ENCODE results near the gene IL1RAP. TPM values are rescaled to one million over a fixed set of nuclear protein-coding genes. Genes with fewer than 3 reads are reported as not detected.

The IL1RAP gene
- total RNA-seq, 4 donors from 2014 or later = 30.7 to 44.5 (median 32.1) TPM

- Histone ChIP-seq H3K4me3 (no peak overlapping the region), H3K27me3 (no peaks in the 10 kb centered on the region), H3K4me1 (no peaks in the 10 kb centered on the region), H3K27ac (no peak overlapping the region), H3K9me3 (no peaks in the 10 kb centered on the region), H3K36me3 (no peaks in the 10 kb centered on the region)
- WGBS, 2 donors = 85 to 88% methylated on average over 6 of the region's 6 CpGs
- TF ChIP-seq POLR2A (IDR thresholded peaks at IDR 0.05) = no peak
- TF ChIP-seq CTCF (IDR thresholded peaks at IDR 0.05) = no peak
- DNase-seq = no peak
- intact Hi-C loops (cut with DNase I) = no loop called here
These were observed 176.4 kb downstream of the IL1RAP start for GRCh38 chr3:190690246-190690645.

GRCh38 chr3:190692256-190692655, 178.4 kb downstream of the IL1RAP start:
- H3K4me1 ChIP-seq = peaks cover 0 to 4% (median 0%) of the 10 kb centered on the region in 3 donors
- intact Hi-C loops (cut with DNase I) = no loop called here
- TF ChIP-seq POLR2A (IDR thresholded peaks at IDR 0.05) (no peak), CTCF (IDR thresholded peaks at IDR 0.05) (no peak)
- H3K9me3 ChIP-seq = no peaks in the 10 kb centered on the region
- H3K36me3 ChIP-seq = no peaks in the 10 kb centered on the region
- H3K4me3 ChIP-seq = no peak overlapping the region
- no peak overlapping the region for H3K27ac ChIP-seq
- no peak for DNase-seq
- no peaks in the 10 kb centered on the region for H3K27me3 ChIP-seq

- H3K4me1 ChIP-seq = peaks cover 0 to 13% (median 0%) of the 10 kb centered on the region in 3 donors
- intact Hi-C loops (cut with DNase I) = no loop called here
- no peak for TF ChIP-seq CTCF (IDR thresholded peaks at IDR 0.05)
- no peak for TF ChIP-seq POLR2A (IDR thresholded peaks at IDR 0.05)
- H3K9me3 ChIP-seq = no peaks in the 10 kb centered on the region
- H3K36me3 ChIP-seq = no peaks in the 10 kb centered on the region
- 70 to 88% methylated on average over 3 of the region's 3 CpGs for WGBS, 2 donors
- no peak overlapping the region for H3K27ac ChIP-seq
- no peak for DNase-seq
- H3K4me3 ChIP-seq = no peak overlapping the region
- H3K27me3 ChIP-seq = no peaks in the 10 kb centered on the region
These were observed 180.6 kb downstream of the IL1RAP start for GRCh38 chr3:190694335-190695001.

GRCh38 chr3:190695225-190695624, 181.3 kb downstream of the IL1RAP start:
- Histone ChIP-seq H3K4me1 (peaks cover 0 to 13% (median 0%) of the 10 kb centered on the region in 3 donors), H3K4me3 (no peak overlapping the region), H3K27me3 (no peaks in the 10 kb centered on the region)

GRCh38 chr3:190695994-190696393, 182.1 kb downstream of the IL1RAP start:
- peaks cover 0 to 13% (median 0%) of the 10 kb centered on the region in 3 donors for H3K4me1 ChIP-seq
- H3K27me3 ChIP-seq = no peaks in the 10 kb centered on the region
- H3K9me3 ChIP-seq = no peaks in the 10 kb centered on the region
- WGBS, 2 donors = 92% methylated on average over 5 of the region's 5 CpGs
- TF ChIP-seq CTCF (IDR thresholded peaks at IDR 0.05) = no peak
- TF ChIP-seq POLR2A (IDR thresholded peaks at IDR 0.05) = no peak
- intact Hi-C loops (cut with DNase I) = no loop called here
- no peaks in the 10 kb centered on the region for H3K36me3 ChIP-seq
- no peak overlapping the region for H3K27ac ChIP-seq
- H3K4me3 ChIP-seq = no peak overlapping the region
- DNase-seq = no peak

More at GRCh38 chr3:190695225-190695624, 181.3 kb downstream of the IL1RAP start:
- 75 to 86% methylated on average over 1 of the region's 1 CpG for WGBS, 2 donors
- no peaks in the 10 kb centered on the region for H3K9me3 ChIP-seq
- no peak overlapping the region for H3K27ac ChIP-seq
- TF ChIP-seq POLR2A (IDR thresholded peaks at IDR 0.05) = no peak
- TF ChIP-seq CTCF (IDR thresholded peaks at IDR 0.05) = no peak
- intact Hi-C loops (cut with DNase I) = no loop called here
- no peak for DNase-seq
- no peaks in the 10 kb centered on the region for H3K36me3 ChIP-seq
